Duodenal mucosa (tissue), 2 donors: Measurements from ENCODE around the gene COMTD1.

Source experiments
- H3K27ac ChIP-seq: one replicate; pipeline ENCODE4 v1.7.0; 2013; ENCODE audit warnings: low read depth, low read length
- H3K27me3 ChIP-seq, 2 donors: one replicate each; pipeline ENCODE4 v1.7.0; 2013; ENCODE audit warnings: low read length in 2 of 2, control low read depth in 1 of 2; ENCODE audit not compliant: insufficient read depth in 2 of 2, control insufficient read depth in 1 of 2
- H3K36me3 ChIP-seq, 2 donors: one replicate each; pipeline ENCODE4 v1.7.0; 2013; ENCODE audit warnings: low read length in 2 of 2, control low read depth in 1 of 2; ENCODE audit not compliant: insufficient read depth in 2 of 2, control insufficient read depth in 1 of 2
- H3K4me1 ChIP-seq, 2 donors: one replicate each; pipeline ENCODE4 v1.7.0; 2013; ENCODE audit warnings: low read length in 2 of 2, control low read depth in 1 of 2; ENCODE audit not compliant: insufficient read depth in 2 of 2, control insufficient read depth in 1 of 2
- H3K4me3 ChIP-seq, 2 donors: one replicate each; pipeline ENCODE4 v1.7.0; 2013; ENCODE audit warnings: low read length in 2 of 2, low read depth in 1 of 2
- H3K9ac ChIP-seq, 2 donors: one replicate each; pipeline ENCODE4 v1.7.0; 2013; ENCODE audit warnings: low read length in 2 of 2, low read depth in 1 of 2
- H3K9me3 ChIP-seq, 2 donors: one replicate each; pipeline ENCODE4 v1.7.0; 2013; ENCODE audit warnings: low read length in 2 of 2, control low read depth in 1 of 2; ENCODE audit not compliant: control insufficient read depth in 1 of 2

COMTD1 gene

DNA sequence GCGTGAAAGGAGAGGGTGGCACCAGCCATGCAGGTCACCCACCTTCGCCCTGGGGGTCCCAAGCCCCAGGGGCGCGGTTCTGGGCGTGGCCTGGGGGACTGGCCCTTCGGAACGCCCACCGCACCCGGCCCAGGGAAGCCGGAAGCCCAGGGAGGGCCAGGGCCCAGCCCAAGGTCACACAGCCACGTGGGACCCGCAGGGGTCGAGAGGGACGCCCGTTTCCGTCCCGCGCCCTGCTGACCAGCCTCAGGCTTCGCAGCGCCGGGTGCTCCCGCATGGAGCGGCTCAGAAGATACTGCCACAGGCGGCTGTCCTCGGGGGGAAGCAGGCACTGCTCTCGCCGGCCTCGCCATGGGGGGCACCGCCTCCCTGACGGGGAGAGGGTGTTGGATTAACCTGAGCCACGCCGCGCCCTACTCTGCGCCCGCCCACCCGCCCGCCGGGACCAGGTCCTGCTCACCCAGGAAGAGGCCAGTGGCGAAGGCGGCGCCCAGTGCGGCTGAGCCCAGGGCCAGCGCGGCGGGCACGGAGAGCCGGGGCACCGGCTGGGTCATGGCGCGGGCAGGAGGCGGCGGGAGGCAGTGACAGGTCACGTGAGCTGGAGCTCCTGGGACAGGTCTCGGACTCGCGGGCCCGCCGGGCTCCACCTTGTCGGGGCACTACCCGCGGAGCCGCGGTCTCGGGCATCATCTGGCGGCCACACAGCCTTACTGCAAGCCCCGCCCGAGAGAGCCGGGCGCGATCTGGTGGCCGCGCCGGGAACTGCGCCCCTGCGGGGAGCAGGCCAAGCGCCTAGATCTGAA is at the start of gene COMTD1:
TSS of gene COMTD1 (minus strand) at position 583 of the 803 bp plus-strand sequence. CDS start at position 554, 29 bp downstream.
- Histone ChIP-seq H3K4me1 (peaks cover 21 to 31% of the 10 kb centered on the region in 2 donors), H3K27ac (peak within 1 kb of the TSS; percentile 77), H3K36me3 (peaks cover 13 to 26% of the 10 kb centered on the region in 2 donors), H3K9me3 (no peaks in the 10 kb centered on the region), H3K27me3 (no peaks in the 10 kb centered on the region), H3K4me3 (peak within 1 kb of the TSS; percentile 80 to 86), H3K9ac (peak within 1 kb of the TSS; percentile 67 to 90)

DNA sequence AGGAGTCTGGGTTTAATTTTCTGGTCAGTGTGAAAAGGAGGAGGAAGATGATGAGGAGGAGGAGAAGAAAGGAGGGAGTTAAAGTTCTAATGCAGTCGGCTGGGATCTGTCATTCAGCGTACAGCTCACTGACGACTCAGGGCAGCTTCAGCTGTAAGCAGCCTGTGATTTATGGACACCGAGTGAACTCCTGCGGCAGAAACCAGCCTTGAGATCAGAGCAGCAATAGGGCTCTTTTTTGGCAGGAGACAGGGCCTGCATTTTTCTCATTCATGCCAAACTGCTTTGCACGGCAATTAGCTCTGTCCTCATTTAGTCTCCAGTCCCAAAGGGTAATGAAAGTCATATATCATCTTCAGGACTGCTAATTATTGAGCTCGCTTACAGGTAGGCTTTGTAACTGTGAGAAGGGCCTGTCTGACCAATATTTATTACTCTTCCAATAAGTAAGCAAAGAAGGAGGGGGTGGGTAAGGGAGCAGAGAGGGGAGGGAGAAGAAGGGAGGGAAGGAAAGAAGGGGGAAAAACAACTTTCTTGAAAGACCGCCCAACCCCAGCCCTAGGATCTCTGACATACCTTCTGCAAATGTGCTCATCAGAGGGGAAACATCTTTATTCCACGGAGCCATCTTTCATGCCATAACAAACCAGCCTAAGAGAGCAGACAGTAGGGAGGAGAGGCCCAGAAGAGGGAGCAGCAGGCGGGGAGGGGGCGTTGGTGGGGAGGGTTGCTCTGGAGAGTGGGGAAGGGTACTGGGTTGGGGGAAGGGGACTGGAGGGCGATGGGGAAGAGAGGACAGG is 48.1 kb upstream of the COMTD1 start:
- Histone ChIP-seq H3K36me3 (no peaks in the 10 kb centered on the region), H3K27ac (no peak overlapping the region), H3K4me3 (peak overlapping the region; percentile 14 to 37), H3K9ac (no peak overlapping the region), H3K9me3 (peaks cover 0 to 2% of the 10 kb centered on the region in 2 donors), H3K27me3 (no peaks in the 10 kb centered on the region), H3K4me1 (peaks cover 9 to 18% of the 10 kb centered on the region in 2 donors)

DNA sequence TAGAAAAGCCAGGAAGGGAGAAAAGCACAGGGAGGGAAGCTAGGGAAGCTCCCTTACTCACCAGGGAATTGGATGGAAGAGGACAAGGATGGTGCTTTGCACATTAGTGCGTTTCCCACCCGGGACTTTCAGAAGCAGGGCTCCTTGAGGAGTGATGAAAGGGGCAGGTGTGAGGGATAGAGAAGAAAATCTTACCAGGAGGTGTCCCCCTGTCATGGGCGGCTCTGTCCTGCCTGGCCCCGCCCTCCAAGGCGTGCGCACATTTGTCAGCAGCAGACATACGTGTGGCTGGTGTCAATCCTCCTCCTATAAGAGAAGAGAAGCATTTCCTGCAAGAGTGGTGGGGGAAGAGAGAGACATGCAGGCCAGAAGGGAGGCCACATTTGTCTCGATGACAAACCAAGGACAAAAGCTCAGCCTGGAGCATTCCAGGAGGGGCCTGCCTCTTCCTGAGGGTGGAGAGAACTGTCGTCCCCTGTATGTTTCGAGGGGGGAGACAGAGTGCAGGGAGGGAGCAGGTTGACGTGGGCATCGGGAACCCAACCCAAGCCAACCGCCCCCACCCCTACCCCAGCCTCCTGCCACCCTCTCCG is 47.4 kb upstream of the COMTD1 start:
- H3K4me1 ChIP-seq, result peaks cover 9 to 18% of the 10 kb centered on the region in 2 donors
- H3K27me3 ChIP-seq, result no peaks in the 10 kb centered on the region
- H3K4me3 ChIP-seq, result peak overlapping the region; percentile 14 to 37
- H3K9me3 ChIP-seq, result peaks cover 0 to 2% of the 10 kb centered on the region in 2 donors
- no peaks in the 10 kb centered on the region for H3K36me3 ChIP-seq
- H3K27ac ChIP-seq, result no peak overlapping the region
- H3K9ac ChIP-seq, result no peak overlapping the region

DNA sequence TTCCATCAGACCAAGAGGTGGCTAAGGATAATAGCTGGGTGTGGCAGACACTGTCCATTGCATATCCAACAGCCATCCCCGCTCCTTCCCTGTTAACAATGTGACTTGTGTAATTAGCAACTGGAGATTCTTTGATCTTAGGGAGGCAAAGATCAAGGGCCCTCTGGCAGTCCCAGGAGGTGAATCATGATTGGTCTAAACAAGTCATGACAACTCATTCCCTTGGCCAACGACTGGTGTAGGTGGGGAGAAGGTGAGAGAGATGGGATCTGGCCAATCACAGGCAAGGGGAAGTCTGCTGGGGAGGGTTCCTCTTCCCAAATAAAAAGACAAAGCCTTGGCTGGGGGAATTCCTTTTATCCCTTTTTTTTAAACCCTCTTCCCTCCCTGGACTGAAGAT is 46.2 kb upstream of the COMTD1 start:
- Histone ChIP-seq H3K27me3 (no peaks in the 10 kb centered on the region), H3K27ac (no peak overlapping the region), H3K36me3 (no peaks in the 10 kb centered on the region), H3K4me1 (peaks cover 9 to 18% of the 10 kb centered on the region in 2 donors), H3K4me3 (no peak overlapping the region), H3K9me3 (no peaks in the 10 kb centered on the region), H3K9ac (no peak overlapping the region)

DNA sequence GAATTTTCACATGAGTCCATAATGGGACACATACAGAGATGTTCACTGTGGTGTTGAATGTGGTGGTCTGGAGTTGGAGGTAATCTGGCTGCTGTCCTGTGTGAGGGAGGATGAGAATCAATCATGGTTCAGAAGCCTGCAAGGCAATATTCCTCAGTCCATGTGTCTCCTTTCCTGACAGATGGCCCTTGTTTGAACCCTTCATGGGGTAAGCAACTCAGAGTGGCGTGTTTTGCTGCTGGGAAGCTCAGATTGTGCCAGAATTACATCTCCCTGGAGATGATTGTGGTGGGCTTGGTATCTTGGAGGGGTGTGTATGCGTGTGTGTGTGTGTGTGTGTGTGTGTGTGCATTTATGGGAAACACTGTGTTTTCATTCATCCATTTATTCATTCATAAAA is 44.5 kb upstream of the COMTD1 start:
- Histone ChIP-seq H3K36me3 (no peaks in the 10 kb centered on the region), H3K4me3 (no peak overlapping the region), H3K27ac (no peak overlapping the region), H3K4me1 (peaks cover 17 to 18% of the 10 kb centered on the region in 2 donors), H3K9ac (no peak overlapping the region), H3K27me3 (no peaks in the 10 kb centered on the region), H3K9me3 (no peaks in the 10 kb centered on the region)

DNA sequence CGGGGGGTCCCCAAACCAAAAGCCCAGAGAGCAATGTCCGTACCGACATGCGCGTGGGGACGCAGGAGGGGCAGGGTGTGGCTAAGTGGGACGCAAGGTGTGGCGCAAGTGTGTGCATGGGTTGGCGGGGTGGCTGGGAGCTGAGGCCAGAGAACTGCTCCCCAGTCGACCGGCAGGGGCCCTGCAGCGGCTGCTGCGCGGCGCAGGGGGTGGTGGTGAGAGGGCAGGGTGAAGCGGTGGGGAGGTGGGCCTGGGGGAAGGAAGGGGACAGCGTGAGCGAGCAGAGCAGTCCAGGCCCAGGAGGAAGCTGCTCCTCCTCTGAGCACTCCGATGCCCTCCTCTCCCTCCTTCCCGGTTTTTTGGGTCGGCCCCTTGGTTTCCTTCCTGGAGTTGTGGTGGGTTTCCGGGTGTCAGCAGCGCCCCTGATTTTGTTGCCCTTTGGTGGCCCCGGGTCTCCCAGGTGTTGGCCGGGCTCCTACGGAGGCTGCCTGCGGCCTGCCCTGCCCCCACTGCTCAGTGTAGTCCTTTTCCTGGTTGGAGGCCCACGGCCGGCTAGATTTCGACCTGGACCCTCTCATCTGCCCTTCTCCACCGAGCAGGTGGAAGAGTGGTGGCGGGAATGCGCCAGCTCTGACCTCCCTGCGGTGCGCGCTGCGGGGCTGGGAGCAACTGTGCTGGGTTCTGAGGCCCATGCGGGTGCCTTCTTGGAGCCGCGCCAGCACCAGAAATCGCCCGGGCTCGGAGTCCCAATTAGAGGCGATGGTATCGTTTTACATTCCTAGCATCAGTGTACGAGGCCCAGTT is 40.5 kb upstream of the COMTD1 start:
- peak overlapping the region; percentile 58 to 66 for H3K9ac ChIP-seq
- no peaks in the 10 kb centered on the region for H3K9me3 ChIP-seq
- peak overlapping the region; percentile 57 to 58 for H3K4me3 ChIP-seq
- no peak overlapping the region for H3K27ac ChIP-seq
- no peaks in the 10 kb centered on the region for H3K36me3 ChIP-seq
- no peaks in the 10 kb centered on the region for H3K27me3 ChIP-seq
- peaks cover 0 to 8% of the 10 kb centered on the region in 2 donors for H3K4me1 ChIP-seq

DNA sequence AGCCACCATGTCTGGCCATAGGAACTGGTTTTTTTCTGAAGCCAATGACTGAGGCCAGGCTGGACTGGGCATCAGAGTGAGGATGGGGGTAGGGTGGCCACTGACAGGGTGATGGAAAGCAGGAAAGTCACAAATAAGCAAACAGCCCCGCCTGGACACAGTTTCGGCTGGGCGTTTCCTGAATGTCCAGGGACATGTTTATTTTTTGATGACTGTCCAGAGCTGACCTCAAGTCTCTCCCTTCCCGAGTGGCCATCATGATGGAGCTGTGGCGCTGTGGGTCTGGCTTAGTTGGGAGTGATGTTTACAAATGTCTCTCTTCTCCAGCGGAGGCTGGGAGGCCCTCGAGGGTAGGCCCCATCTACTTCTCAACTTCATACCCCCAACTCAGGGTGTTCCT is 37.1 kb upstream of the COMTD1 start:
- Histone ChIP-seq H3K4me3 (no peak overlapping the region), H3K36me3 (no peaks in the 10 kb centered on the region), H3K9me3 (no peaks in the 10 kb centered on the region), H3K27ac (no peak overlapping the region), H3K4me1 (peaks cover 0 to 8% of the 10 kb centered on the region in 2 donors), H3K27me3 (no peaks in the 10 kb centered on the region), H3K9ac (no peak overlapping the region)

DNA sequence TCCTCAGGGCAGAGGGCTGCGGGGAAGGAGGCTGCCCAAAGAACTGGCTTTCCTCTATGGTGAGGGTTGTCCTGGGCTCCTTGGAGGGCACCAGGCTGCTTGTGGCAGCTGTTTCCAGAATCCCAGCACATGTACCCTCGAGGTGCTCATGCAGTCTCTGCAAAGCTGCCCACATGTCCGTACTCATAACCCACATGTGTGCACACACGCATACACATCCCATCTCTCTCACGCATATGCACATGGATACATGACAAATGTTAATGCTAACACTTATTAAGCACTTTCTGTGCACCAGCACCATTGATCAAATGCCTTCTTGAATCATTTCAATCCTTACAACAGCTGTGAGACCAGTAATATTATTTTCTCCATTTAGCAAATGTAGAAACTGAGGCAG is 36.3 kb upstream of the COMTD1 start:
- Histone ChIP-seq H3K4me1 (peaks cover 0 to 8% of the 10 kb centered on the region in 2 donors), H3K4me3 (no peak overlapping the region), H3K36me3 (no peaks in the 10 kb centered on the region), H3K9ac (no peak overlapping the region), H3K27me3 (no peaks in the 10 kb centered on the region), H3K9me3 (no peaks in the 10 kb centered on the region), H3K27ac (no peak overlapping the region)

DNA sequence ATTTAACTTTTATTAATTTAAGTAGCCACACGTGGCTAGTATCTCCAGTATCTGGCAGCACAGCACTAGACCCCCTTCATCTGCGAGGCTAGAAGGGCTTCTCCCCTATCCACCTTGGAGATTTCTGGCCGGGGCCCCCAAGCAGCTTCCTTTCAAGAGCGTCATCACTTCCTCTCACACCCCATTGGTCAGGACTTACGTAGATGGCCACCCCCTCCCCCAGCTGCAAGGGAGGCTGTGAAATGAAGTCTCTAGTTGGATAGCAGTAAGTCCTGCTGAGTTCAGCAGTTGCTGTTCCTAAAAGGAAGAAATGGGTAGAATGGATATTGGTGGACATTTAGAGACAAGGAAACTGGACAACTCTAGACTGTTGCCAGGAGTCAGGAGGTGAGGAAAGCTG is 33.8 kb upstream of the COMTD1 start:
- H3K27ac ChIP-seq, result no peak overlapping the region
- H3K4me1 ChIP-seq, result no peaks in the 10 kb centered on the region
- H3K9me3 ChIP-seq, result no peaks in the 10 kb centered on the region
- no peaks in the 10 kb centered on the region for H3K27me3 ChIP-seq
- no peaks in the 10 kb centered on the region for H3K36me3 ChIP-seq
- H3K9ac ChIP-seq, result no peak overlapping the region
- H3K4me3 ChIP-seq, result no peak overlapping the region
